D721Med (cell line): Measurements from ENCODE around the gene GTPBP3.

ENCODE experiments used
- DNase-seq: peaks from one replicate; pipeline ENCODE4 v3.0.0; 2011; ENCODE audit warnings: low spot score; ENCODE audit not compliant: insufficient read length
- FAIRE-seq: peaks from 2 replicates; lab custom pipeline; 2011; peaks lifted over from hg19 to GRCh38; lab: Jason Lieb, UNC
- TF ChIP-seq, protein P1 (sequence below): IDR thresholded peaks from 2 replicates; pipeline ENCODE4 v1.5.1; 2012; ENCODE audit warnings: mild to moderate bottlenecking, control low read depth; ENCODE audit not compliant: insufficient read depth; ENCODE audit errors: missing control alignments

Gene GTPBP3

DNA sequence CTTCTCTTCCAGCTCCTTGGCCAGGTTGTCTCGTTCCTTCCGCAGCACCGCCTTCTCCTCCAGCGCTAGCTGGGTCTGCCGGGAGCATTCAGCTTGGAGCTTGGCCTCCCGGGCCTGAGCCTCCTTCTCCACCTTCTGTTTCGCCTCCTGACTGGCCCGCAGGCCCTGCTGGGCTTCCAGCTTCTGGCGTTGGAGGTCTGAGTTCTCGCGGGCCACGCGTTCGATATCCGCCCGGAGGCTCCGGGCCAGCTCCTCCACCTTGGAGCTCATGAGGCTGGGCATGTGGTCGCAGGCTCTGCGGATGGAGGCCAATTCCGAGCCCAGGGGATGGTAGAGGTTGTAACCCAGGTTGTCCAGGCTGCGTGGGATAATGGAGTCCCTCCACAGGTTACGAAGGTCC lies 28.0 kb downstream of the GTPBP3 start:
- no peak for FAIRE-seq
- DNase-seq: no peak
- TF ChIP-seq, protein P1, sequence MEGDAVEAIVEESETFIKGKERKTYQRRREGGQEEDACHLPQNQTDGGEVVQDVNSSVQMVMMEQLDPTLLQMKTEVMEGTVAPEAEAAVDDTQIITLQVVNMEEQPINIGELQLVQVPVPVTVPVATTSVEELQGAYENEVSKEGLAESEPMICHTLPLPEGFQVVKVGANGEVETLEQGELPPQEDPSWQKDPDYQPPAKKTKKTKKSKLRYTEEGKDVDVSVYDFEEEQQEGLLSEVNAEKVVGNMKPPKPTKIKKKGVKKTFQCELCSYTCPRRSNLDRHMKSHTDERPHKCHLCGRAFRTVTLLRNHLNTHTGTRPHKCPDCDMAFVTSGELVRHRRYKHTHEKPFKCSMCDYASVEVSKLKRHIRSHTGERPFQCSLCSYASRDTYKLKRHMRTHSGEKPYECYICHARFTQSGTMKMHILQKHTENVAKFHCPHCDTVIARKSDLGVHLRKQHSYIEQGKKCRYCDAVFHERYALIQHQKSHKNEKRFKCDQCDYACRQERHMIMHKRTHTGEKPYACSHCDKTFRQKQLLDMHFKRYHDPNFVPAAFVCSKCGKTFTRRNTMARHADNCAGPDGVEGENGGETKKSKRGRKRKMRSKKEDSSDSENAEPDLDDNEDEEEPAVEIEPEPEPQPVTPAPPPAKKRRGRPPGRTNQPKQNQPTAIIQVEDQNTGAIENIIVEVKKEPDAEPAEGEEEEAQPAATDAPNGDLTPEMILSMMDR: no peak

DNA sequence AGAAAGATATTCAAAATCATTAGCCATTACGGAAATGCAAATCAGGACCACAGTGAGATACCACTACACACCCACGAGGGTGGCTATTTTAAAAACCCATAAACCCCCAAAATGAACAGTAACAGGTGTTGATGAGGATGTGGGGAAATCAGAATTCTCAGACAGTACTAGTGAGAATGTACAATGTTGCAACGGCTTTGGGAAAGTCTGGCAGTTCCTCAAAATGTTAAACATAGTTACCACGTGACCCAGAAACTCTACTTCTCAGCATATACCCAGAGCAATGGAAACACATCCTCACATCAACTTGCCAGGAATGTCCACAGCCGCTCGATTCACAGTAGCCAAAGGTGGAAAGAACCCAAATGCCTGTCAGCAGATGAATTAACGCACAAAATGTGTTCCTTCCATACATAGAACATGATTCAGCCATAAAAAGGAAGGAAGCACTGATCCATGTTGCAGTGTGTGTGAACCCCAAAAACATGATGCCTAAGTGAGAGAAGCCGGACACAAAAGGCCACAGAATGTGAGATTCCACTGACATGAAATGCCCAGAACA lies 32.8 kb downstream of the GTPBP3 start:
- DNase-seq: no peak

DNA sequence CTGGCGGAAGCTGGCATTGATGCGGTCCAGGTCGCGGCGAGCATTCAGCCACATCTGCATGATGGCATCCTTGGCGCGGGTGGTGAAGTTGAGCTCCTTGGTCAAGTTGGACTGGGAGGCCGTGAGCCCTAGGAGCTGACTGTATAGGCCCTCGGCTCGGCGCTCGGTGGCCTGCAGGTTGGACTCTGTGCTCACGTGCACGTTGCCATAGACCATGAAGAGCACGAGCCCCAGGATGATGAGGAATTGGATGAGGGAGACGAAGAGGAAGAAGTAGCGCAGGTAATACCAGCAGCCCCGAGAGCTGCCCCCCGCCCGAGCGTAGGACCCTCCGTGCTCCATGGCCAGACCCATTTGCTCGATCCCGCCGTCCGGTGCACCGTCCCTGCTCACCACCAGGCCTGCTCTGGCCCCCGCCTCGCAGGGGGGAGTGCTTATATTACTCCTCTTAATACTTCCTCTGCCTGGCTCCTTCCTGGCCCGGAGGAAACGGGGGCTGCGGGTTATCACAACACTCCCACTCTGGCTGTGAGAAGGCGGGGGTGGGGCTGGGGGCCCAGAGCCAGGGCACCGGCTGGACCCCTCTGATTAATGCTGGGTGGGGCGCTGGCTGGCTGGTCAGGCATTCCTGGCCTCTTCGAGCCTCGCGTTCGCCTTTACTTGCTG lies 39.7 kb downstream of the GTPBP3 start, which contains the start of gene PLVAP:
Gene PLVAP, minus strand, starts transcription at position 408 of the 666 bp plus-strand sequence. Its CDS starts 54 bp downstream, at position 354.
- no peak for DNase-seq

More for the DNA sequence above, 32.8 kb downstream of the GTPBP3 start:
- FAIRE-seq: no peak
- TF ChIP-seq, protein P1: no peak

DNA sequence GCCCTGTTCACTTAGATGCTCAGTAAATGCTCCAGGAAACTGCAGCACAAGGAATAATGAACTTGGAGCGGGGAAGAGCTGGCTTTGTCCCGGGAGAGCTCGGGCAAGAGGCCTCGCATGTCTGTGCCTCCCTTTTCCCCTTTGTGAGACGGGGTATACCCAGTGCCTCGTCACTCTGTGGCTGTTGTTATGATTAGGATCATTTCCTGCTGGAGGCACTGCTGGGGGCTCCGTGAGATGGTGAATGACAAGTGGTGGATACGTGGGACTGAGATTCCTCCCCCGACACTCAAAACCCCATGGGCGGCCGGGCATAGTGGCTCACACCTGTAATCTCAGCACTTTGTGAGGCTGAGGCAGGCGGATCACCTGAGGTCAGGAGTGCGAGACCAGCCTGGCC lies 40.9 kb downstream of the GTPBP3 start:
- DNase-seq (no peak), FAIRE-seq (no peak)
- TF ChIP-seq, protein P1: no peak

More for the DNA sequence above, 39.7 kb downstream of the GTPBP3 start, which contains the start of gene PLVAP:
- no peak for FAIRE-seq
- TF ChIP-seq, protein P1: no peak

DNA sequence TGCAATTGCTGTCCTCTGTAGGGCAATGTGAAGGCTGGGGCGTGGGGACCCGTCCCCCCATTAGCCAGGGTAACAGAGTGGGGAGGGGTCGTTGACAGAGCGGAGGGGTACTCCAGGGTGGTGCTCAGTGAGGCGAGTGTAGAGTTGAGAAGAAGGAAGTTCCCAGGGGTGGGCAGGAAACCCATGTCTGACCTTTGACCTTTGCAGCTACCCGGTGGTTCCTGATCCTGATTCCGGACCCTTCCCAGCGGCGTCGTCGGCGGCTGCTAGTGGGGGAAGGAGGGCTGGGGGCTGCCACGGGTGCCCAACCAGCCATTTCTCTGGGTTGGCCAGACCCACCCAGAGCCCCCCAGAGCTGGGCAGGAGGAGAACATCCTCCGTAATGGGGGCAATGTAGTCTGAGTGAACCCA lies 41.9 kb downstream of the GTPBP3 start:
- TF ChIP-seq, protein P1: no peak
- DNase-seq: no peak

DNA sequence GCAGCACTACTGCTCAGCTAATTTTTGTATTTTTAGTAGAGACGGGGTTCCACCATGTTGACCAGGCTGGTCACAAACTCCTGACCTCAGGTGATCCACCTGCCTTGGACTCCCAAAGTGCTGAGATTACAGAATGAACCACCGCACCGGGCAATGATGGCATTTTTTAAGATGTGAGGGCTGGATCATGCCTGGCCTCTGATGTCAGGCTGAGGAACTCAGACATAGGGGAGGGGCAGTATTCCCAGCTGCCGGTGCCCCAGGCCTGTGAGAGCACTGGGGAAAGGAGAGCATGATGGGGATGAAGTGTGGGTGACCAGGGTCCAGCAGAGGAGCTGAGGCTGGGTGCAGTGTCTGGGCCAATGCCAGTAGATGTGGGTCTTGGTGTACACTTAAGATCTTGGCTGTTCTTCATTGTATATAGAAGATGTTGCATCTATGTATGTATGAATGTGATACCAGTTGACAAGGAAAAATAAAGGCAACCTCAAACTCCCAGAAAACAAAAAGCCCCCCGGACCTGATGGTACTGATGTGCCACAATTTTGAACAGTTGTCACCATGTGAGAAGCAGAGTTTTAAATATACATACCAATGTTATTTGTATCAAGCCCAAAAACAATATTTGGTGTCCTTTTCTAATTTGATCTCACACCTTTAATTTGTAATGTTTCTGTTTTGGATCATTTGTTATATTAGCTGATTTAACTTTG lies 43.2 kb downstream of the GTPBP3 start:
- no peak for FAIRE-seq
- TF ChIP-seq, protein P1: no peak

More for the DNA sequence above, 41.9 kb downstream of the GTPBP3 start:
- no peak for FAIRE-seq

More for the DNA sequence above, 43.2 kb downstream of the GTPBP3 start:
- DNase-seq: no peak
